NCI-H524 (cell line): Measurements from ENCODE around the gene USP10.
A peak's percentile ranks its signal among the peaks of the same experiment; 100 is the strongest.

Experiments
- DNase-seq, 2 experiments: peaks; one replicate each; lab custom pipeline; 2025; lab: John Stamatoyannopoulos, UW

The USP10 gene, protein sequence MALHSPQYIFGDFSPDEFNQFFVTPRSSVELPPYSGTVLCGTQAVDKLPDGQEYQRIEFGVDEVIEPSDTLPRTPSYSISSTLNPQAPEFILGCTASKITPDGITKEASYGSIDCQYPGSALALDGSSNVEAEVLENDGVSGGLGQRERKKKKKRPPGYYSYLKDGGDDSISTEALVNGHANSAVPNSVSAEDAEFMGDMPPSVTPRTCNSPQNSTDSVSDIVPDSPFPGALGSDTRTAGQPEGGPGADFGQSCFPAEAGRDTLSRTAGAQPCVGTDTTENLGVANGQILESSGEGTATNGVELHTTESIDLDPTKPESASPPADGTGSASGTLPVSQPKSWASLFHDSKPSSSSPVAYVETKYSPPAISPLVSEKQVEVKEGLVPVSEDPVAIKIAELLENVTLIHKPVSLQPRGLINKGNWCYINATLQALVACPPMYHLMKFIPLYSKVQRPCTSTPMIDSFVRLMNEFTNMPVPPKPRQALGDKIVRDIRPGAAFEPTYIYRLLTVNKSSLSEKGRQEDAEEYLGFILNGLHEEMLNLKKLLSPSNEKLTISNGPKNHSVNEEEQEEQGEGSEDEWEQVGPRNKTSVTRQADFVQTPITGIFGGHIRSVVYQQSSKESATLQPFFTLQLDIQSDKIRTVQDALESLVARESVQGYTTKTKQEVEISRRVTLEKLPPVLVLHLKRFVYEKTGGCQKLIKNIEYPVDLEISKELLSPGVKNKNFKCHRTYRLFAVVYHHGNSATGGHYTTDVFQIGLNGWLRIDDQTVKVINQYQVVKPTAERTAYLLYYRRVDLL

GRCh38 chr16:84699712-84700445 is at the start of gene USP10:
Gene USP10 (plus strand): TSS chr16:84700000. CDS start chr16:84700091, 91 bp downstream.
- DNase-seq, result peak; percentile 58 to 85

DNA sequence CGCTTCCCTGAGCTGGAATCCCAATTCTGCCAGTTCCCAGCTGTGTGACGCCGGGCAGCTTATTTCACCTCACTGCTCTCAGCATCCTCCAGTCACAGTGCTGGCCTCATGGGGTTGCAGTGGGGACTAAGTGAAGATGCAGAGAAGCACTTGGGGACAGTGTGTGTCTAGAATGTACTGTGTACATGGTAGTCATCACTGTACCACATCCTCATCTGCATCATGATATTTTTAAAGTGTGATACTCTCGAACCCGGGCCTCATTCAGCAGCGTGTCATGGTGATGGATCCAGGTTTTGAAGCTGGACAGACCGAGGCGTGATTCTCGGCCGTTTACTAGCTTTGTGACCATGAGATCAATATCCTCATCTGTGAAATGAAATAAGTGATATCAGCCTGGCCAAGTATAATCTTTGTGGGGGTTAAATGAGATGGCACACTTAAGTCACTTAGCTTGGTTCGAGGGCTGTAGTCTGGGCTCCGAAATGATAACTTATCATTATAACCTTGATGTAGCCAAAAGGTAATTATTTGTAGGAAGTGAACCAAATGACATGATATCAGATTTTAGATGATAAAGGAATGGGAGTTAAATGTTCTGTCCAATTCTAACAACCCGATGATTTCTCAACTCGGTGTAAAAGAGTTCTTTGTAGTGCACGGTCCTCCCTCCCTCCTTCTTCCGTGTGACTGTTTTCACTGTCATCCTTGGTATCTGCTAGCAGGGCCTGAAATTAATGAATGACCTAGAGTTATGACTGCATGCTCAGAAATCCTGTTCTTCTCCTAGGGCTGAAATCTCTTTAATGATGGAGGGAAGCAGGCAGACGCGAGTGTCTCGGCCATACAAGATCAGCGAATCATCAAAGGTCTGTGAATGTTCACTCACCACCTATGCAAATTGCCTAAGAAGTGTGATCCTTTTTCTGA is 49.5 kb upstream of the USP10 start:
- no peak for DNase-seq

- DNase-seq, result no peak
These were observed 47.2 kb upstream of the USP10 start for GRCh38 chr16:84652566-84652965.

DNA sequence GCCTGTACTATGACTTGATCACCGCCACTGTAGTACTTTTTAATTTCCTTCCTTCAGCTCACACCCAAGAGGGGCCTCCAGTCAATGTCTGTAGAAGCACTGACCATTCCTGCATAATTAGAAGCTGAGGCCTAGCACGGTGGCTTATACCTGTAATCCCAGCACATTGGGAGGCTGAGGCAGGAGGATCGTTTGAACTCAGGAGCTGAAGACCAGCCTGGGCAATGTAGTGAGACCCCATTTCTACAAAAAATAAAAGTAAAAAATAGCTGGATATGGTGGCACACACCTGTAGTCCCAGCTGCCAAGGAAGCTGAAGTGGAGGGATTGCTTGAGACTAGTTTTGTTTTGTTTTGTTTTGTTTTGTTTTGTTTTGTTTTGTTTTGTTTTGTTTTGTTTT is 45.6 kb upstream of the USP10 start:
- DNase-seq, result no peak

- DNase-seq, result no peak
These were observed 44.8 kb upstream of the USP10 start for GRCh38 chr16:84654998-84655397.

- DNase-seq, result no peak
These were observed 43.2 kb upstream of the USP10 start for GRCh38 chr16:84656649-84657048.

DNA sequence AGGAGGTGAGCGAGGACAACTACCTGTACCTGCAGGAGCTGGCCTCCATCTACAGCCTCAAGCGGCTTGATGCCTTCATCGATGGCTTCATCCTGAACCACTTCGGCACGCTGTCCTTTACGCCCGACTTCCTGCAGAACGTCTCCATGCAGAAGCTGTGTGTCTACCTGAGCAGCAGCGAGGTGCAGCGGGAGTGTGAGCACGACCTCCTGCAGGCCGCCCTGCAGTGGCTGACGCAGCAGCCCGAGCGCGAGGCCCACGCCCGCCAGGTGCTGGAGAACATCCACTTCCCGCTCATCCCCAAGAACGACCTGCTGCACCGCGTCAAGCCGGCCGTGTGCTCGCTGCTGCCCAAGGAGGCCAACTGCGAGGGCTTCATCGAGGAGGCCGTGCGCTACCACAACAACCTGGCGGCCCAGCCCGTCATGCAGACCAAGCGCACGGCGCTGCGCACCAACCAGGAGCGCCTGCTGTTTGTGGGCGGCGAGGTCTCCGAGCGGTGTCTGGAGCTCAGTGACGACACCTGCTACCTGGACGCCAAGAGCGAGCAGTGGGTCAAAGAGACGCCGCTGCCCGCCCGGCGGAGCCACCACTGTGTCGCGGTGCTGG is 42.5 kb upstream of the USP10 start:
- DNase-seq, result no peak

- no peak for DNase-seq
These were observed 41.1 kb upstream of the USP10 start for GRCh38 chr16:84658690-84659089.

DNA sequence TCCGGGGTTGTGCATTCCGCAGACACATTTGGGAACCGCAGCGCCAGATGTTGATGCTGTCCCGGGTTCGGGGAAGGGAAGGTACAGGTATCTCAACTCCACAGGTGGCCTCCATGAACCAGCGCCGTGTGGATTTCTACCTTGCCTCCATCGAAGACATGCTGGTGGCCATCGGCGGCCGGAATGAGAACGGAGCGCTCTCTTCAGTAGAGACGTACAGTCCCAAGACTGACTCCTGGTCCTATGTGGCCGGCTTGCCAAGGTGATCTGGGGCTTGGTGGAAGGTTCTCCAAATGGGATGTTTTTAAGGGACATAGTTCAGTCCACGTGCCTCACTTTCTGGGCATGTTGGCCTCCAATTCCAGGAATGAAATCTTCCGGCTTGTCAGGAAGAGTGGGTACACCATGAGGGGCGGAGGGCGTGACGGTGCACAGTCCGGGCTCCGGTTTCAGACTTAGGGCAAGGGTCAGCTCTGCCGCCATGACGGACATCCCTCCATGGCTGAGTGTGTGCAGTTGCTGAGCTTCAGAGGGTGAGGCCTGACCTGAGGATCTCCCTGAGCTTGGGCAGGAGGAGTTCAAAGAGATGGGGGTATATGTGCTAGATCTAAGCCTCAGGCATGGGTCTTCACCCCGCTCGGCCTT is 40.0 kb upstream of the USP10 start:
- no peak for DNase-seq

DNA sequence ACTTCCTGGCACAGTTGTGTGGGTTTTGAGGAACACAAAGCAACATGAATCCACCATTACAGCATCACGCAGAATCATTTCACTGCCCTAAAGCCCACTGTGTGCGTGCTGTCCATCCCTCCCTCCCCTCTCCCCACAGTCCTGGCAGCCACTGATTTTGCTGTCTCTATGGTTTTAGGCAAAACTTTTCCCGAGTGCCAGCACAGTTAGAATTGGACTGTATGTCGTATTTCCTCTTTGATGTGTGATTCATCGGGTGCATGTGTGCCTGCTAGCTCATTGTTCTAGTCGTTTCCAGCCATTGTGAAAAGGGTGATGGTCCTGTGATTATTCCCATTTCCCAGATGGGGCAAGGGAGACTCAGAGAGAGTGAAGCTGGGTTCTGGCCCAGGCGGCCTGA is 38.8 kb upstream of the USP10 start:
- DNase-seq, result no peak

- no peak for DNase-seq
These were observed 38.3 kb upstream of the USP10 start for GRCh38 chr16:84661418-84662060.

GRCh38 chr16:84662471-84662870 is 37.3 kb upstream of the USP10 start:
- DNase-seq, result no peak

- no peak for DNase-seq
These were observed 36.2 kb upstream of the USP10 start for GRCh38 chr16:84663433-84664101.

DNA sequence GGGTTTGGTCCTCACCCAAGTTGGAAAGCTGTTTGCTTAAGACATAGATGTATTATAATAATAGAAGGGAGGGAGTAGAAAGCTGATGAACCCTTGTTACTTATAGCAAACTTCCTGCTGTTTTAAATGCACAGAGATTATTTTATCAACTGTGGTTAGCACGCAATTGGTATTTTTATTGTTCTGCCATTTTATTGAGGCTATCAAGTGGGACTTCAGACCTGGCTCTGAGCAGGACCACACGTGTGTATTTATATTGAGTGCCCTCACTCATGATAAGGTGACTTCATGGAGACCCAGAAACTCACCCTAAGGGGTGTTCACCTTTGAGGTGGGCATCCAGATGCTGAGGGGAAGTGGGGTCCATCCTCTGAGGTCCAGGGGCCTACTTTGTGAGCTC is 34.4 kb upstream of the USP10 start:
- no peak for DNase-seq

- DNase-seq, result no peak
These were observed 34.0 kb upstream of the USP10 start for GRCh38 chr16:84665843-84666242.

DNA sequence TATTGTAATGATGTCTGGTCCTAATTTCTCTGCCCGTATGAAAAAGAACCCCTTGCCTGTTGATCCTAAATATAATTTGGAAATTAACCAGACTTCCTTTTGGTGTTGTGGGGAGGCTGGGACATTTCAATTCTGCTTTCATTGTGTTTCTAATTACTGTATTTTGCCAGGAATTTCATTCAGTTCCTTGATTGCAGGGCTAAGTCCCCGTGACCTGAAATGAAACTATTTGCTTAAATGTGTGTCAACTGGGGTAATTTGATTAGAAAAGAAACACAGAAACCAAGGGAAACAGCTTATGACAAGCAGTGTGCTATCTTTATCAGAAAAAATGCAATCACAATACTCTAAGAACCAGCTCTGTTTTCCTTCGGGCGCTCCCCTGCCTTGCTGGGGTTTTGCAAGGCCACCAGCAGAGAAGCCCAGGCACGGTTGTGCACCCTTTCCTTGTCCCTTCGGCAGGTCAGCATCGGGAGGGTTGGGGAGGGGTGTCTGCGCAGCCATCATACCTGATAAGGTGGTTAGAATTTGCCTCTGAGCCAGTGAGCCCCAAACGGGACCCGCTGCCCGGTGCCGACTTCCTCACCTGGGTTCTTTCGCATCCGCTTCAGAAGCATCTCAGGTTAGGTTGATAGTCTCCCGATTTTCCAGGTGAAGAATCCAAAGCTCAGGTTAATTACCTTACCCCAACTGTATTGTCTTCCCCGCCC is 32.0 kb upstream of the USP10 start:
- DNase-seq, result no peak

GRCh38 chr16:84670063-84670462 is 29.7 kb upstream of the USP10 start:
- DNase-seq, result no peak

DNA sequence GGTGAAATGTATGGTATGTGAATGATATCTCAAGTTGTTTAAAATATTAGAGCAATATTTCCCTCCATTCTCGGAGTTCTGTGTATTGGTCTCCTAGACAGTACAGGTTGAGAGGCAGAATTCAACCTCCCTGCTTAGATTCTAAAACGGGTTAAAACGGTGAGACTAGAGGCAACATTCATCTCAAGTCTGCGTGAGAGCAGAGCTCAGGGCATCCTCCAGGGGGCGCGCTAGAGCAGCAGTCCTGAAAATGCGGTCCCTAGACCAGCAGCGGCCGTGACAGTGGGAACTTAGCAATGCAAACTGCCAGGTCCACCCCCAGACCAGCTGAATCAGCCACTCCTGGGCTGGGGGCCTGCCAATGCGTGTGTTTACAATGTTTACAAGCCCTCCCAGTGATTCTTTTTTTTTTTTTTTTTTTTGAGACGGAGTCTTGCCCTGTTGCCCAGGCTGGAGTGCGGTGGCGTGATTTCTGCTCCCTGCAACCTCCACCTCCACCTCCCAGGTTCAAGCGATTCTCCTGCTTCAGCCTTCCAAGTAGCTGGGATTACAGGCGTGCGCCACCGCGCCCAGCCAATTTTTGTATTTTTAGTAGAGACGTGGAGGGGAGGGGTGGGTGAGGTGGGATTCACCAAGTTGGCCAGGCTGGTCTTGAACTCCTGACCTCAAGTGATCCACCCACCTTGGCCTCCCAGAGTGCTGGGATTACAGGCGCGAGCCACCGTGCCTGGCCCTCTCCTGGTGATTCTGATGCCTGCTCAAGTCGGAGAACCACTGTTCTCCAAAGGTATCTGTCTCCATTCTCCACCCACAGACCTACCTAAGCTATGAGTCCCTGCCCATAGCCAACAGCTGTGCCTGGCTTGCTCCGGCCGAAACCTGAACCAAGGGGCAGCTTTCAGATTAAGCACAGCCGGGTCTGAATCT is 27.3 kb upstream of the USP10 start:
- peak in 1 of 2 experiments; percentile 51 for DNase-seq
